ENCODE data around the gene VN1R5. TPM values are rescaled to one million over a fixed set of nuclear protein-coding genes. Genes with fewer than 3 reads are reported as not detected.

Gene VN1R5
- total and polyA plus RNA-seq, 2 of the 4 experiments (the other 2 are of a cell fraction), result not detected

- Histone ChIP-seq H2BK20ac (ENCODE audit: low read depth, low read length) (no peak overlapping the region), H3K23ac (ENCODE audit: low read depth, low read length) (no peak overlapping the region), H3K4me2 (ENCODE audit: low read depth, low read length) (no peak overlapping the region), H4K5ac (ENCODE audit: low read depth, low read length) (no peak overlapping the region), H2AK5ac (ENCODE audit: low read depth, low read length) (no peak overlapping the region), H2BK15ac (ENCODE audit: low read depth, low read length) (no peak overlapping the region), H4K8ac (ENCODE audit: low read depth in 2 of 2, low read length in 2 of 2) (no peak overlapping the region), H3K14ac (replicated peaks; ENCODE audit: low read depth, low read length) (no peak overlapping the region), H2AK9ac (replicated peaks; ENCODE audit: low read depth, low read length, poor library complexity) (no peak overlapping the region), H3K27me3 (ENCODE audit: control insufficient read depth, insufficient read depth, low read length) (no peaks in the 10 kb centered on the region), H2BK120ac (ENCODE audit: low read depth, low read length) (no peak overlapping the region), H3K9ac (ENCODE audit: low read depth, low read length) (no peak overlapping the region), H2AFZ (replicated peaks; ENCODE audit: low read length, poor library complexity) (no peak overlapping the region), H3K4me1 (ENCODE audit: control insufficient read depth, insufficient read depth, low read length) (no peaks in the 10 kb centered on the region), H3K79me1 (ENCODE audit: low read depth in 1 of 2, low read length in 2 of 2) (no peaks in the 10 kb centered on the region), H4K91ac (ENCODE audit: insufficient read depth, low read depth, low read length) (no peak overlapping the region), H3K4me3 (ENCODE audit: insufficient read depth, low read depth, low read length) (no peak overlapping the region), H3K27ac (ENCODE audit: insufficient read depth, low read length) (no peak overlapping the region), H3K9me1 (ENCODE audit: insufficient read depth, low read length) (no peaks in the 10 kb centered on the region), H3K36me3 (ENCODE audit: control insufficient read depth, insufficient read depth, low read length) (no peaks in the 10 kb centered on the region), H3K9me3 (ENCODE audit: control insufficient read depth, insufficient read depth, low read length) (peaks cover 5% of the 10 kb centered on the region; the same call in 1 of the 2 replicates), H4K20me1 (ENCODE audit: insufficient read depth, low read length) (no peaks in the 10 kb centered on the region), H3K18ac (ENCODE audit: low read depth, low read length) (no peak overlapping the region), H3K4ac (ENCODE audit: low read depth, low read length) (no peak overlapping the region), H3K56ac (ENCODE audit: extremely low read depth, insufficient read depth, low read length) (no peak overlapping the region), H2BK5ac (ENCODE audit: low read depth, low read length, poor library complexity, severe bottlenecking) (no peak overlapping the region)
- DNase-seq (no peak), ATAC-seq (ENCODE audit: low read depth) (no peak)
- intact Hi-C loops (cut with micrococcal nuclease) (no loop called here), dilution Hi-C loops (cut with HindIII; ENCODE audit: low sequenced_read_pairs, unreplicated experiment) (no loop called here), in situ Hi-C loops (cut with MboI; ENCODE audit: low sequenced_read_pairs) (no loop called here)
- no peak for TF ChIP-seq MXI1 (IDR thresholded peaks at IDR 0.05; ENCODE audit: borderline replicate concordance, low read depth, low read length)
- TF ChIP-seq CHD1 (IDR thresholded peaks at IDR 0.05; ENCODE audit: low read depth, low read length), result no peak
- TF ChIP-seq MAFK (IDR thresholded peaks at IDR 0.05; ENCODE audit: low read depth, low read length), result no peak
- TF ChIP-seq NFE2L2 (IDR thresholded peaks at IDR 0.05; ENCODE audit: low read depth, low read length), result no peak
- TF ChIP-seq RFX5 (IDR thresholded peaks at IDR 0.05; ENCODE audit: low read depth, low read length), result no peak
- no peak for TF ChIP-seq CEBPB (IDR thresholded peaks at IDR 0.05; ENCODE audit: low read depth, low read length)
- no peak for TF ChIP-seq POLR2A (IDR thresholded peaks at IDR 0.05; ENCODE audit: low read depth, low read length)
- TF ChIP-seq, protein P1, sequence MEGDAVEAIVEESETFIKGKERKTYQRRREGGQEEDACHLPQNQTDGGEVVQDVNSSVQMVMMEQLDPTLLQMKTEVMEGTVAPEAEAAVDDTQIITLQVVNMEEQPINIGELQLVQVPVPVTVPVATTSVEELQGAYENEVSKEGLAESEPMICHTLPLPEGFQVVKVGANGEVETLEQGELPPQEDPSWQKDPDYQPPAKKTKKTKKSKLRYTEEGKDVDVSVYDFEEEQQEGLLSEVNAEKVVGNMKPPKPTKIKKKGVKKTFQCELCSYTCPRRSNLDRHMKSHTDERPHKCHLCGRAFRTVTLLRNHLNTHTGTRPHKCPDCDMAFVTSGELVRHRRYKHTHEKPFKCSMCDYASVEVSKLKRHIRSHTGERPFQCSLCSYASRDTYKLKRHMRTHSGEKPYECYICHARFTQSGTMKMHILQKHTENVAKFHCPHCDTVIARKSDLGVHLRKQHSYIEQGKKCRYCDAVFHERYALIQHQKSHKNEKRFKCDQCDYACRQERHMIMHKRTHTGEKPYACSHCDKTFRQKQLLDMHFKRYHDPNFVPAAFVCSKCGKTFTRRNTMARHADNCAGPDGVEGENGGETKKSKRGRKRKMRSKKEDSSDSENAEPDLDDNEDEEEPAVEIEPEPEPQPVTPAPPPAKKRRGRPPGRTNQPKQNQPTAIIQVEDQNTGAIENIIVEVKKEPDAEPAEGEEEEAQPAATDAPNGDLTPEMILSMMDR (conservative IDR thresholded peaks at IDR 0.05; ENCODE audit: low read depth, low read length), result no peak
- TF ChIP-seq USF2 (IDR thresholded peaks at IDR 0.05; ENCODE audit: low read depth, low read length), result no peak
- TF ChIP-seq, protein P2, sequence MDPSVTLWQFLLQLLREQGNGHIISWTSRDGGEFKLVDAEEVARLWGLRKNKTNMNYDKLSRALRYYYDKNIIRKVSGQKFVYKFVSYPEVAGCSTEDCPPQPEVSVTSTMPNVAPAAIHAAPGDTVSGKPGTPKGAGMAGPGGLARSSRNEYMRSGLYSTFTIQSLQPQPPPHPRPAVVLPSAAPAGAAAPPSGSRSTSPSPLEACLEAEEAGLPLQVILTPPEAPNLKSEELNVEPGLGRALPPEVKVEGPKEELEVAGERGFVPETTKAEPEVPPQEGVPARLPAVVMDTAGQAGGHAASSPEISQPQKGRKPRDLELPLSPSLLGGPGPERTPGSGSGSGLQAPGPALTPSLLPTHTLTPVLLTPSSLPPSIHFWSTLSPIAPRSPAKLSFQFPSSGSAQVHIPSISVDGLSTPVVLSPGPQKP (IDR thresholded peaks at IDR 0.05; ENCODE audit: borderline replicate concordance, low read depth, low read length), result no peak
- TF ChIP-seq BHLHE40 (IDR thresholded peaks at IDR 0.05; ENCODE audit: low read depth, low read length), result no peak
- no peak for TF ChIP-seq MAZ (IDR thresholded peaks at IDR 0.05; ENCODE audit: borderline replicate concordance, low read depth, low read length)
- TF ChIP-seq RAD21 (IDR thresholded peaks at IDR 0.05; ENCODE audit: low read length), result no peak
- no peak for TF ChIP-seq FOS (IDR thresholded peaks at IDR 0.05; ENCODE audit: low read depth, low read length)
- TF ChIP-seq SMC3 (IDR thresholded peaks at IDR 0.05; ENCODE audit: low read depth, low read length), result no peak
- TF ChIP-seq RCOR1 (IDR thresholded peaks at IDR 0.05; ENCODE audit: insufficient replicate concordance, low read length), result no peak
- 91% methylated on average over 4 of the region's 14 CpGs; no CpG with 5 or more reads in 1 of the 2 experiments for WGBS, 2 experiments (ENCODE audit: extremely low coverage in 2 of 2, insufficient read length in 1 of 2)
- ChIA-PET CTCF (no interaction called here), POLR2A (ENCODE audit: unreplicated experiment) (no interaction called here)
- no TSS peak for BruUV-seq (replicated peaks)
These were observed 31.6 kb downstream of the VN1R5 start for GRCh38 chr1:247287460-247287859.
